RCC 7860 (cell line): ENCODE results near the gene SLC43A3.

Experiments used
- DNase-seq: peaks from one replicate; pipeline ENCODE4 v3.0.0-alpha.2; 2015; ENCODE audit warnings: low spot score
- FAIRE-seq: peaks from 2 replicates; lab custom pipeline; 2012; peaks lifted over from hg19 to GRCh38; lab: Jason Lieb, UNC

Gene SLC43A3

DNA sequence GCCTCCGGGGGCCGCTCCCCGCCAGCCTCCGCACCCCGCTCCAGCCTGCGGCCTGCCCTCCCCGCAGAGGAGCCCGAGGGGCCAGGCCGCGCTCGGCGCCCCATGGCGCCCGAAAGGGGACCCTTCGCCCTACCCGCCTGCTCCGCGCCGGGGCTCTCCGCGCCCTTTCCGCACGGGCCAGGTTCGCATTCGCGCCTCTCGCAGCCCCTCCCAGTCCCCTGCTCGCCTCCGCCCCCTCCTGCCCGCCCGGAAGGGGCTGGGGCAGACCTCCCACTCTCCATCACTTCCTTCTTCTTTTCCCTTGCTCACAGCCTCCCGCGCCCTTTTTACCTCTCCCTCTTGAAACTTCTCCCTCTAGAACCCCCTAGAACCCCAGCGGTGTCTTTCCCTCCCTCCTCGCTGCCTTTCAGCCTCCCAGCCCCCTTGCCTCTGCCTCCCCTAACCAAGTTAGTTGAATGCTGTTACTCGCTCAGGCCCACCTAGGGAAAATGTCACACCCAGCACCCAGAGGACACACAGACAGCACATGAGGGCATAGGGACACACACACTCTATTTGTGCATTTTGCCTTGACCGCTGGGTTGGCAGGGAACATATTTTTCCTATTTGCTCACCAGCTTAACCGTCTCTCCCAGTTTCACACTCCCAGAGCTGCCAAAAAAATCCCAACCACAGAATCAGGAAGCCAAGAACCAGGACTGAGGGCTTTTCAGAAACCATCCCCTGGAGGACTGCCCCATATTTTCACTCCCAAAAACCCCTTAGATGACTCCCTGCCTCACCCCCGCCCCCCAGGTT is at the start of gene SLC43A3:
Gene SLC43A3 (minus strand): TSS at position 193 of the 798 bp plus-strand sequence. CDS start 949 bp downstream, outside the sequence.
- FAIRE-seq (peak; percentile 79), DNase-seq (peak; percentile 84)

DNA sequence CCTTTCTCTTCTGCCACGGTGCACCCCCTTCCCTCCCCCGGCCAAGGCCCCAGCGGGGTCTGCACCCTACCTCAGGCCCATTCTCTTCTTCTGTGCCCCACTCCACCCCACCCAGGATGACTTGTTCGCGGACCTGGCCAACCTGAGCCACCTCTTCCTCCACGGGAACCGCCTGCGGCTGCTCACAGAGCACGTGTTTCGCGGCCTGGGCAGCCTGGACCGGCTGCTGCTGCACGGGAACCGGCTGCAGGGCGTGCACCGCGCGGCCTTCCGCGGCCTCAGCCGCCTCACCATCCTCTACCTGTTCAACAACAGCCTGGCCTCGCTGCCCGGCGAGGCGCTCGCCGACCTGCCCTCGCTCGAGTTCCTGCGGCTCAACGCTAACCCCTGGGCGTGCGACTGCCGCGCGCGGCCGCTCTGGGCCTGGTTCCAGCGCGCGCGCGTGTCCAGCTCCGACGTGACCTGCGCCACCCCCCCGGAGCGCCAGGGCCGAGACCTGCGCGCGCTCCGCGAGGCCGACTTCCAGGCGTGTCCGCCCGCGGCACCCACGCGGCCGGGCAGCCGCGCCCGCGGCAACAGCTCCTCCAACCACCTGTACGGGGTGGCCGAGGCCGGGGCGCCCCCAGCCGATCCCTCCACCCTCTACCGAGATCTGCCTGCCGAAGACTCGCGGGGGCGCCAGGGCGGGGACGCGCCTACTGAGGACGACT is 49.3 kb upstream of the SLC43A3 start:
- FAIRE-seq: no peak
- no peak for DNase-seq

DNA sequence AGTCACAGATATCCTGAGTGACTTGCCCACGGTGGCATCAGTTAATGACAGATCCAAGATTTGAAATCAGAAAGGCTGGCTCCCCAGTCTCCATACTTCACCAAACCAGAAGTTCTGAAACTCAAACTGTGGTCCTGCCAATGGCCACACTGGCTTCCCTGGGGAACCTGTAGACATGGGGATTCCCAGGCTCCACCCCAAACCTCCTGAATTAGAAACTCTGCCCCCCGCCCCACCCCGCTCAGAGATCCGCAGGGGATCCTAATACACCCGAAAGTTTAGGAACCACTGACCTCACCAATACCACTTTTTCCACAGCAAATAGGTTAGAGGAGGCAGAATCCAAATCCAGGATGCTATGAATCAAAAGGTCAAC is 48.7 kb upstream of the SLC43A3 start:
- FAIRE-seq: no peak
- no peak for DNase-seq

DNA sequence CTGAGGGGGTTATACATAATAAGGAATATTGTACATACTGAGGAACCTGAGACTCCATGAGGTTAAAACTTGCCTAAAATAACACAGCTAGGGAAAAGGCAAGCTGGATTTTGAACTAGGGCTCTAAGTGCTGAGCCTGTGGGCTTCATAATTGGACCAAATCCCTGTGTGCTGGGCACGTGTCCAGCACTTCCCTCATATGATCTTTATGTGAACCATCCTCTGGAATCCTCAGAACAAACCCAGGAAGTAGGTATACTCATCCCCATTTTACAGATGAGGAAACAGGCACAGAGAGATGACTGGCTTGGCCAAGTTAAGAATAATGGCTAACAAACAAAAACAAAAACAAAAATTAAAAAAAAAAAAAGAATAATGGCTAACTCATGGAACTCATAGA is 48.3 kb upstream of the SLC43A3 start:
- DNase-seq: no peak

DNA sequence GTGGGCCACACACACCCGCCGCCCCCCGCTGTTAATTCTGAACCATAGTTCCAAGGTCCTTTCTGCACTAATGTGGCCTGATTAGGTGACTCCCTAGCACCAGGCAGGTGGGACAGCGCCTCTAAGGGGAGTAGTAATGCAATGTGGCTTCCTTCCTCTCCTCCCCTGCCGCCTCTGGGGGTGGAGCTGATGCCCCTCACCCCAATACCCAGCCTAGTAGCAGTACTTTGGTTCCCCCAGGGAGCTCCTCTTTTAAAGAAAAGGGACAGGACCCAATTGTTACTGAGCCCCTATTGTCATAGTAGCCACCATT is 47.8 kb upstream of the SLC43A3 start:
- no peak for FAIRE-seq

More for the DNA sequence above, 48.3 kb upstream of the SLC43A3 start:
- FAIRE-seq: no peak

DNA sequence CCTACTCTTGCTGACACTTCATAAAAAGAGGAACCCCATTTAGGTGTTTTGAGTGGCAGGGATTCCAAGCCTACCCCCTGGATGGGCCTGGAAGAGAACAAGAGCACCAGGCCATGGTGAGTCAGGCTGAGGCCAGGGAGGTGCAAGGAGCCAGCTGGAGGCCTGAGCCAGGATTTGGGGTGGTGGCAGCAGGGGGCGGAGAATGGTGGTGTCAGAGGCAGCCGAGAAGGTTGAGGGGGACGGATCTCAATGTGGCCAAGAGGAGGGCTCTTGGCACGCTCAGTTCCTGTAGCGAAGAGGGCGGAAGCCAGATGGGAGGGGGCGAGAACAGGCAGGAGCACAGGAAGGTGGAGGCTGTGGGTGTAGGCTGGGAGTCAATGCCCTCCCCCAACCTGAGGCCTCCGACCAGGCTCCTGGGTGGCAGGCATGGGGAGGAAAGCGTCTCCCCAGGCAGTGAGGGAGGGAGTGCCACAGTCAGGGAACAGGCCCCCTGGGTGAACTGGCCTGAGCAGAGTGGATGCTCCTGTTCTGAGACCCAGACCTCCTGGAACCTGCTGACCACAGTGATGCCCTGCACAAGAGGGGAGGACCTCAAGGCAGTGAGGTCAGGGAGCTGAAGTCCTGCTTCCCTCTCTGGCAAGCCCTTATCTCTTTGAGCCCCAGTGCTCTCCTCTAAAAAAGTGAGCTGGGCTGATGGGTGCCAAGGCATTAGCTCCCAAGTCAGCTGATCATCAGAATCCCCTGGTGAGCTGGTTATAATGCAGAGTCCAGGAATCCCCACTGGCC is 47.3 kb upstream of the SLC43A3 start:
- DNase-seq (no peak), FAIRE-seq (no peak)

More for the DNA sequence above, 47.8 kb upstream of the SLC43A3 start:
- no peak for DNase-seq

DNA sequence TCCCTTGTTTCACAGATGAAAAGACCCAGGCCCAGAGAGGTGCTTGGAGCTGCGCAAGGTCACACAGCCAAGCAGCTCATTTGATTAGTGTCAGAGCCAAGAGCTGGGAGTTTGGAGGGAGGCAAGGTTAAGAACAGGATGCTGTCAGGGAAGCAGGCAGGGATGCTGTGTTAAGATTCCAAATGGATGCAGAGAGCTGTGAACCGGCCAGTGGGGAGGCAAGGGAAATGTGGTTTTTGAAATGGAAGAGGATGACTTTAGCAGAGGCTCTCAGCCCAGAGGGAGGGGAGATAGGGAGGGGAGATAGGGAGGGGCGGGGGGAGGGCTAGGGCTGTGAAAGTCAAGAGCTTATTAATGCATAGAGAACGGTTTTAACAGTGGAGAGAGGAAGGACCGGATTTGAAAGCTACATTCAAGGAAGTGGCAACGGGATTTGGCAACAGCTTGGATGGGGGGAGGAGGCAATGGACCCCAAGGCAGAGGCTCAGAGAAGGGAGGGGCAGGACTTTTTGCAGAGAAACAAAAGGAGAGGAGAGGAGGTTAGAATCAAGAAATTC is 46.4 kb upstream of the SLC43A3 start:
- no peak for DNase-seq

DNA sequence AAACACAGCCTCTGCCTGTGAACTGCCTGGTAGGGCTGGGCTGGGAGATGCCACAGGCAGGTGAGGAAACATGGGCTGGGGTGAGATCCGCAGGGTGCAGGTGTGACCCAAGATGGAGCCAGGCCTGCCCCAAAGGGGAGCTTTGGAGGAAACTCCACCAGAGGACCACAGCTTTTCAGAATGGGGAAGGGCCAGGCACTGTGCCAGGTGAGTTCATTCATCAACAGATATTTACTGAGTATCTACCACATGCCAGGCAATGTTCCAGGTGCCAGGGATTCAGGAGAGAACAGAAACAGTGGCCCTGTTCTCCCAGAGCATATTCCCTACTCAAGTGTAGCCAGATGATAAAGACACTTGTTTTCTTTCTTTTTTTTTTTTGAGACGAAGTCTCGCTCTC is 44.6 kb upstream of the SLC43A3 start:
- DNase-seq: no peak

More for the DNA sequence above, 46.4 kb upstream of the SLC43A3 start:
- FAIRE-seq: no peak

DNA sequence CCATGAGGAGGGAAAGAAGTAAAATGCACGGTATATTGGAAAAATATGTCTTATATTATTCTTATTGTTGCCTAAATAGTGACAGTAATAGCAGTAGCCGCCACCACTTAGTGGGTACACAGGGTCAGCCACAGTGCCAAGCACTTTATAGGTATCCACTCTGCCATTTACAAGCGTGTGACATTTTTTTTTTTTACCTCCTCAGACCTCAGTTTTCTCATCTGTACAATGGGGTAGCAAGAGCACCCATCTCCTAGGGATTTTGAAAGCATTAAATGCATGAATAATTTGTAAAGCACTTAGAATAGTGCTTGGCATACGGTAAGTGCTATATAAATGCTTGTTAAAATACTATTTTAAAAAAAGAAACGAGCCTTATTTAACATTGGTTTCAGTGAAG is 42.3 kb upstream of the SLC43A3 start:
- FAIRE-seq (no peak), DNase-seq (no peak)

More for the DNA sequence above, 44.6 kb upstream of the SLC43A3 start:
- no peak for FAIRE-seq

DNA sequence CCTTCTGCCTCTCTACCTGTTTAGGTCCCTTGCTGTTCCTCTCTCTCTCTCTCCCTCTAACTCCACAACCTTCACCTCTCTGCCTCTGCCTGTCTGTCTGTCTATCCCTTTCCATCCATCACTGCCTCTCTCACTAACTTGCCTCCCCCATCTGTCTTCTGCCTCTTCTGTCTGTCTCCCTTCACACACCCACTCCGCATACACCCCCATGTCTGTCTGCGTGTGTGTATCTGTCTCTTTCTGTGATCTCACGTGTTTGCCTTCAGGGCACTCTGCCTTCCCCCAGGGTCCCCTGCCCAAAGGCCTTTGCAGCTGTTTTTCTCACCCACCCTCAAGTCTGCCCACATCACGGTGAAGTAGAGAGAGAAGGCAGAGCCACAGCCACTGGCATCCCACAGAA is 41.4 kb upstream of the SLC43A3 start:
- DNase-seq (no peak), FAIRE-seq (no peak)

DNA sequence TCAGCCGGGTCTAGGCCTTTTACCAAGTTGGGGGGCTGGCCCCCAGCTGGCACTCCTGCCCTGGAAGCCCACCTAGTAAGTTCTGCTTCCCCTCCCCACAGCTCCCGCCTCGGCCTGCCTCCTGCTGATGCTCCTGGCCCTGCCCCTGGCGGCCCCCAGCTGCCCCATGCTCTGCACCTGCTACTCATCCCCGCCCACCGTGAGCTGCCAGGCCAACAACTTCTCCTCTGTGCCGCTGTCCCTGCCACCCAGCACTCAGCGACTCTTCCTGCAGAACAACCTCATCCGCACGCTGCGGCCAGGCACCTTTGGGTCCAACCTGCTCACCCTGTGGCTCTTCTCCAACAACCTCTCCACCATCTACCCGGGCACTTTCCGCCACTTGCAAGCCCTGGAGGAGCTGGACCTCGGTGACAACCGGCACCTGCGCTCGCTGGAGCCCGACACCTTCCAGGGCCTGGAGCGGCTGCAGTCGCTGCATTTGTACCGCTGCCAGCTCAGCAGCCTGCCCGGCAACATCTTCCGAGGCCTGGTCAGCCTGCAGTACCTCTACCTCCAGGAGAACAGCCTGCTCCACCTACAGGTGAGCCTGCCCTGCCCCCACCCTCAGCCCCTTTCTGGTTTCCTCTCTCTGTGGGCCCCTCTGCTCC is 40.7 kb upstream of the SLC43A3 start:
- DNase-seq (no peak), FAIRE-seq (no peak)

DNA sequence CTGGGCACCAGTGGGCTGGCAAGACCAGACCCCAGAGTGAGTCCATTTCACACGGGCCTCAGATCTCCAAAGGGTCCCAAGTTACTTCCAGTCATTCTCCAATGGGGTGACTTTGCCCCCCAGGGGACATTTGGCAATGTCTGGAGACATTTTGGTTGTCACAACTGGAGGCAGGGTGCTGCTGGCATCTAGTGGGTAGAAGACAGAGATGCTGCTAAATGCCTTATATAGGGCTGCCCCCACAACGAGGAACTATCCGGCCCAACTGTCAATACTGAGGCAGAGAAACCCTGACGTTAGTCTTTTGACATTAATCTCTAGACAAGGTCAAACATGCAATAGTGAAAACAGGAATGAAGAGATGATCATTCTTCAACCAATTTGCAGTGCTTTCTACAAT is 39.8 kb upstream of the SLC43A3 start:
- no peak for FAIRE-seq
- DNase-seq: no peak

DNA sequence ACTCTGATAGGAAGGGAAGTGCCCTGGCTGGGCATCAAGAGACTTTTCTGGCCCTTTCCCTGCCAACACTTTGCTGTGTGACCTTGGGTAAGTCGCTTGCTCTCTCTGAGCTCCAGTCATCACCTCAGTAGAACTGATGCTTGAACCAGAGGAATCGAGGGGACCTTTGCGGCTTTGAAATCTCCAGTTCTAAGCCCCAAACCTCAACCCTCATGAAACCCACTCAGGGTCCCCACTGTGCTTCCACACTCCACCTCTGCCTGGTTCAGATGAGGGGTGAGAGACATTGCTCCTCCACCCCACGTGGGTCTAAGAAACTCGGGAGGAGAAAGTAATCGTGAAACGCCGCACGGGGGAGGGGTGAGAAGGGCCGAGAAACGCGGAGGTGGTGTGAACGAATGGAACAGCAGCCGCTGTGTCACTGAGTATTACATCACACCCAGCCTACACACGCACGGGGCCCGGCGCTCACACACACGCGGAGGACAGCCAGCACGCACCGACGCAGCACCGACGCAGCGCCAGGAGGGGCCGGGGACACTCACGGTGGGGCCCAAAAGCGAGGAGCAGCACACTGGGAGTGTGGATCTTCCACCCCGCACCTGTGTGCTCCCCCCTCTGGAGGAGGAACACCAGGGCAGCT is 37.7 kb upstream of the SLC43A3 start:
- no peak for FAIRE-seq
- no peak for DNase-seq

DNA sequence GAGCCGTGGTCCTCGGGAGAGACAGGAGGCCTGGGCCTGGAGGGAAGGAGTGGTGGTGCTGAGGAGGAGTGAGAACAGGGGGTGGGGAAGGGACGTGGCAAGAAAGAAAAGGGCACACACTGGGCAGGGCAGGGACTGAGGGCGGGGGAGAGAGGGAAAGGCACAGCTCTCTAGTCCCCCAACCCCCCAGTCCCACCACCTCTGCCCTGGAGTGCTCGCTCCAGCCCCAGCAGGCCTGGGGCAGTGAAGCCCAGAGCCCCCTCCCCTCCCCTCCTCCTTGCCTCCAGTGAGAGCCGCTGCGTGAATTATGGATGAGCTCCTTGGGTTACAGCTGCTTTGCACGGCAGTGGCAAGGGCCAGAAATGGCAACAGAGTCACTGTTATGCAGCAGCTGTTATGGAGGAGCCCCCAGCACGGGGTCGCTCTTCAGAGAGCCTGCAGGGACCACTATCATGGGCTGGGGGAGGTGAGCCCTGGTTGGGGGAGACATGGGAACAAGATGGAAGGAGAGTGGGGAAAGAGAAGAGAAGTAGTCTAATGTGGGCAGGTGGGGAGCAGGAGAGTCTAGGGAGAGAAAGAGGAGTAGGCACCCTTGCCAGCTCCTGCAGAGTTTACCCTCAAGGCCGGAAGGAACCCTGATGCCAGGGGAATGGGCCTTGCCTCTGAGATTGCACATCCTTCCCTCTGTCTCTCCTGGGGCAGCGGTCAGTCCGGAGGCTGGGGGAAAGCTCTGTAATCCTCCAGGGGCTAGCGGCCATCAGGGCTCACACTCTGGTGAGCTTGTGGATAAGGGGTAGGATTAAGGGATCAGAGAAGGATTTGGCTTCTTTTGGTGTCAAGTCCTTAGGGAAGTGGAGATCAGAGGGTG is 37.0 kb upstream of the SLC43A3 start:
- FAIRE-seq: no peak
- DNase-seq: no peak

DNA sequence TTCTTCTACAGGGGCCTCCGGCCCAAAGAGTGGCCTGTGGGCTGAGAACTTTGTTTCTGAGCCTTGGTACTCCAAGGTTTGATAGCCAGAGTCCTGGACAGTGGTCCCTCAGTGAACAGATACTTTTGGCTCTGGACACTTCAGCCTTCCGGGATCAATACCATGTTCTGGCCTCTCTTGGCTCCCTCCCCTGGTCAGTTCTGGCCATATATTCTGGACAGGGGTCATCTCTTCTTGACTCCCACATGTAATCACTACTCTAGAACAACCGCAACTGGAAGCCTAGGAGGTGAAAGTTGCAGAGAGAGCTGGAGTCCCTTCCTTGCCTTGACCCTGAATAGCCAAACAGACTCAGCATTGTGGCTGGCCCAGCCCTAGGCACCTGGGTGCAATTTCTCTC is 35.7 kb upstream of the SLC43A3 start:
- FAIRE-seq (no peak), DNase-seq (no peak)

DNA sequence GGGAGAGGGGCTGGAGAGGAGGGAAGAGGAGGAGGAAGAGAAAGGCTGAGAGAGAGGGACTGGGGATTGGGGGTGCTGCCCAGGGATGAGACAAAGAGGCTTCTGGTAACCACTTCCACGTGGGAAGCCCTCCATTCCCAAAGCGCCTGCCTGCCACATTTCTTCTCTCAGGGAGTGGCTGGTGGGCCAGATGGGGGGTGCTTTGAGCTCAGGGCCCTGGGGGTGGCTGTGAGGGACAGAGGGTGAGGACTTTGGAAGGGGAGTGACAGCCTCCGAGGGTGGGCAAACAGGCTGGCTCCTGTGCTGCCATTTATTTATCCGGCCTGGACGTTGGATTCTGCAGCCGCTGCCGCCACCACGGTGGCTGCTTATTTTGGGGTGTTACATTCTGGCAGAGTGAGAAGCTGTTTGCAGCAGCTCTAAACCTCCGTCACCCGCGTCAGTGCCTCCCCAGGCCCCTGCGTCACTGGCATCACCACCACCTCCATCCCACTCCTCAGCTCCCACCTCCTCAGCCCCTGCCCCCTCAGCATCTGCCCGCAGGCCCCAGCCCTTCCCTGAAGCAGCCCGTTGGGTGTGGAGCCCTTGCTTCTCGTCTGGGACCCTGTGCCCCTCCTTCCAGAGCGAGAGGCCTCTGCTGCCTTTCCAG is 35.0 kb upstream of the SLC43A3 start:
- no peak for DNase-seq
- no peak for FAIRE-seq

DNA sequence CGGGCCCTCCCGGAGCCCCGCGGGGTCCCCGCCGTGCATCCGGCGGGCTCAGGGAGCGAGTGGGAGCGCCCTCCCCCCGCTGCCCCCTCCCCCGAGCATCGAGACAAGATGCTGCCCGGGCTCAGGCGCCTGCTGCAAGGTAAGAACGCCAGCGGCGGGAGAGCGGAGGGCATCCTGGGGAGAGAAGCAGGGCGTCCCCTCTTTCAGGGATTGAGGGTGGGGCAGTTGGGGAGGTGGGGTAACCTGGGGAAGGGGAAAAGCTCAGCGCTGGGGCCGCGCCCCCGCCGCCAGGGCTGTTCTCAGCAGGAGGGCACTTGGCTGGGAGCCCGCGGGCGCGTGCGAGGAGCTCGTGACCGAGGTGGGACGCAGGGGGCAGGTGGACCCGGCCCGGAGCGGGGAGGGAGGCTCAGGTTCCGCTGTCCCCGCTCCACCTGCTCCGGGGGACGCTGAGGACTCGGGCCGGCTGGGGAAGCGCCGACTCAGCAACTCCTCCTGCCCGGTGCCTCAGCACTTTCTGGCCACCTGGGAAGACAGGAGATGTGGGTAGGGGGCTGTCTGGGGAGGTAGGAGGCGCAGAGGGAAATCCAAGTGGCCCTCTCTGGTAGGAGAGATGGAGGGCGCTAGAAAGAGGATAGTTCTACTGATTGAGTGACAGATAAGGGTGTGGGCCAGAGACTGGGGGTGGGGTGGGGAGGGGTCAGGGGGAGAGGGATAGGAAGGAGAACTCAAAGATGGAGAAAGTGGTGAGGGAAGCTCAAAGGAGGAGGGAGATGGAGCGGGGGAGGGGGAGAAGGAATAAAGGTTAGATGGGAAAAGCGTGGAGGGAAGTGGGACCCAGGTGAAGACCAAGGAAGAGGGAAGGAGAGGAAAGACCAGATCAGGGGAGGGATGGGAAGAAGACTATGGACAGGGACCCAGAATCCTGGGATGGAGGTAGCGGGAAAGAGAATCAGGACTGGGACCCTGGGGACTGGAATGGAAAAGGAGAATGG is 34.1 kb upstream of the SLC43A3 start:
- DNase-seq (no peak), FAIRE-seq (no peak)
